ENCODE data around the gene NAV2.

Gene NAV2

DNA sequence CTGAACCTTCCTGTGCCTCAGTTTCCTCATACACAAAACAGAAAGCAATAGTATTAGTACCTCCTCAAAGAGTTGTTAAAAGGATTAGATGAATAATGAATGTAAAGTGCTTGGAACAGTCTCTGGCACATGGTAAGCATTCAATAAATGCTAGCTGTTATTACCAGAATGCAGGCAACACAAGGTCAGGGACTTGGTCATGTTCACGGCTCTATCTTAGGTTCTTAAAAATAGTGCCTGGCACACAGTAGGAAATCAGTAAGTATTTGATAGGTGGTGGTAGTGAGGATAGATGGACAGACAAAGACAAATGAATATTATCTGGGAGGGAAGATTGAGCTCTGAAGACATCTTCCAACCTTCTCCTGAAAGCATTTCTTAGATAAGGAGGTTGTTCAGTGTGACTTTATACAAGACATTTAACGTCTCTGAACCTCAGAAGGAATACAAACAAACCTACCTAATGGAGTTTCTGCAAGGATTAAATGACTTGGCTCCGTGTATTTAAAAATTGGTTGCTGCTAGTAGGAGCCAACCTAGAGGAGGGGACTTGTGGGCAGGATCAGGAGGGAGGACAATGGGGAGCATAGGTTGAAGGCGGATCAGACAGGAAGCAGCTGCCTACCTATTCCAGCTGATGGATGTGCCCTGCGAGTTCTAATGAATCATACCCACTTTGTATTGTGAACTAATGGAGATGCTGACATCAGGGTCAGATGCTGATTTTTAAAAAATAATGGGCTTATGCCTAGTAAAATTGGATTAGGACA is 353.6 kb downstream of the NAV2 start:
- DNase-seq (ENCODE audit: low spot score), result no peak
- ChIA-PET CTCF (no interaction called here), POLR2A (ENCODE audit: low non-redundant PET) (no interaction called here)
- no peak overlapping the region for H3K27ac ChIP-seq
- no peak for TF ChIP-seq CTCF (conservative IDR thresholded peaks at IDR 0.05; ENCODE audit: low read depth)

- DNase-seq (ENCODE audit: low spot score), result no peak
- no peak overlapping the region for H3K27ac ChIP-seq
- CTCF ChIA-PET, result no interaction called here
- TF ChIP-seq CTCF (conservative IDR thresholded peaks at IDR 0.05; ENCODE audit: low read depth), result no peak
- POLR2A ChIA-PET (ENCODE audit: low non-redundant PET), result no interaction called here
These were observed 354.1 kb downstream of the NAV2 start for GRCh38 chr11:20066783-20067156.

GRCh38 chr11:20067665-20068064 is 355.0 kb downstream of the NAV2 start:
- no peak for TF ChIP-seq CTCF (conservative IDR thresholded peaks at IDR 0.05; ENCODE audit: low read depth)
- DNase-seq (ENCODE audit: low spot score), result no peak
- H3K27ac ChIP-seq, result no peak overlapping the region
- ChIA-PET POLR2A (ENCODE audit: low non-redundant PET) (interaction anchor here (0.6 kb wide), 1 partner anchor 89 kb away, joined by 3 read pairs; no protein-coding TSS in a partner anchor), CTCF (interaction anchor here (0.6 kb wide), 1 partner anchor 60 kb away, joined by 3 read pairs; no protein-coding TSS in a partner anchor)

- no peak overlapping the region for H3K27ac ChIP-seq
- CTCF ChIA-PET, result no interaction called here
These were observed 356.1 kb downstream of the NAV2 start for GRCh38 chr11:20068691-20069090.

GRCh38 chr11:20070459-20070858 is 357.8 kb downstream of the NAV2 start:
- TF ChIP-seq CTCF (conservative IDR thresholded peaks at IDR 0.05; ENCODE audit: low read depth), result no peak
- no peak overlapping the region for H3K27ac ChIP-seq
- ChIA-PET POLR2A (ENCODE audit: low non-redundant PET) (no interaction called here), CTCF (no interaction called here)
- DNase-seq (ENCODE audit: low spot score), result no peak

More at GRCh38 chr11:20068691-20069090, 356.1 kb downstream of the NAV2 start:
- POLR2A ChIA-PET (ENCODE audit: low non-redundant PET), result no interaction called here
- no peak for DNase-seq (ENCODE audit: low spot score)
- no peak for TF ChIP-seq CTCF (conservative IDR thresholded peaks at IDR 0.05; ENCODE audit: low read depth)

DNA sequence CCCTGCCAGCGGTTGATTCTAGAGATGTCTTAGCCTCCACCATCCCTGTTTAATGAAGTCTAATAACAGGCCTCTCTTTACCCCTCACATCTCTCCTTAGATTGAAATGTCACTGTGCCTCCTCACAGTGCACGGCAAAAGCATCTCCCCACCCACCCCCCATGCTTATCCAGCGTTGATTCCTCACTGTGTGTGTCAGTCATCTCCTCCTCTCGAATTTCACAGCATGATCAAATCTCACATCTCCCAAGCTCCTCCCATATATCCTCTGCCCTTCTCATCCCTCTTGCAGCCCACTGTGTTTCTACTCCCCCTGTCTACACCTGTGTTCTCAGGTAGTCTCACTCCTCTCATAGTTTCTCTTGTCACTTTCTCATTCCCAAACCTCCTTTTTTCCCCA is 363.0 kb downstream of the NAV2 start:
- DNase-seq (ENCODE audit: low spot score), result no peak
- ChIA-PET CTCF (interaction anchor here (0.7 kb wide), 2 partner anchors 50 to 112 kb away, joined by 3 to 5 read pairs; no protein-coding TSS in a partner anchor), POLR2A (ENCODE audit: low non-redundant PET) (no interaction called here)
- no peak overlapping the region for H3K27ac ChIP-seq
- TF ChIP-seq CTCF (conservative IDR thresholded peaks at IDR 0.05; ENCODE audit: low read depth), result no peak
